Measurements from ENCODE around the gene PITPNC1. TPM values are rescaled to one million over a fixed set of nuclear protein-coding genes. Genes with fewer than 3 reads are reported as not detected.
"Not testable (repeated sequence)": the region's sequence is repeated elsewhere in the genome, so short reads cannot be mapped to it uniquely, and the experiment has no call there.

Gene PITPNC1
- total RNA-seq, 1 experiment from 2014 or later = 40.6 TPM

GRCh38 chr17:67459985-67460384 lies 82.9 kb downstream of the PITPNC1 start:
- DNase-seq (ENCODE audit: low spot score) = no peak

GRCh38 chr17:67461228-67461780 lies 84.2 kb downstream of the PITPNC1 start:
- no peak for DNase-seq (ENCODE audit: low spot score)

- peak; percentile 31 for DNase-seq (ENCODE audit: low spot score)
Measured at GRCh38 chr17:67461876-67462275, 84.8 kb downstream of the PITPNC1 start.

- DNase-seq (ENCODE audit: low spot score) = no peak
Measured at GRCh38 chr17:67466251-67466796, 89.2 kb downstream of the PITPNC1 start.

- no peak for DNase-seq (ENCODE audit: low spot score)
Measured at GRCh38 chr17:67467500-67468455, 90.7 kb downstream of the PITPNC1 start.

- DNase-seq (ENCODE audit: low spot score) = peak; percentile 87
Measured at GRCh38 chr17:67469208-67469980, 92.3 kb downstream of the PITPNC1 start.

GRCh38 chr17:67470163-67470562 lies 93.1 kb downstream of the PITPNC1 start:
- DNase-seq (ENCODE audit: low spot score) = no peak

GRCh38 chr17:67471118-67471517 lies 94.0 kb downstream of the PITPNC1 start:
- no peak for DNase-seq (ENCODE audit: low spot score)

GRCh38 chr17:67472606-67473005 lies 95.5 kb downstream of the PITPNC1 start:
- not testable (repeated sequence) for DNase-seq (ENCODE audit: low spot score)

GRCh38 chr17:67474081-67474661 lies 97.1 kb downstream of the PITPNC1 start:
- DNase-seq (ENCODE audit: low spot score) = no peak

- DNase-seq (ENCODE audit: low spot score) = peak; percentile 96
Measured at GRCh38 chr17:67475161-67475937, 98.3 kb downstream of the PITPNC1 start.

- no peak for DNase-seq (ENCODE audit: low spot score)
Measured at GRCh38 chr17:67476787-67477335, 99.8 kb downstream of the PITPNC1 start.

- DNase-seq (ENCODE audit: low spot score) = no peak
Measured at GRCh38 chr17:67477687-67478086, 100.6 kb downstream of the PITPNC1 start.

GRCh38 chr17:67478401-67479041 lies 101.4 kb downstream of the PITPNC1 start:
- no peak for DNase-seq (ENCODE audit: low spot score)

GRCh38 chr17:67479148-67479547 lies 102.1 kb downstream of the PITPNC1 start:
- DNase-seq (ENCODE audit: low spot score) = no peak

GRCh38 chr17:67480959-67481358 lies 103.9 kb downstream of the PITPNC1 start:
- not testable (repeated sequence) for DNase-seq (ENCODE audit: low spot score)

GRCh38 chr17:67481808-67482207 lies 104.7 kb downstream of the PITPNC1 start:
- no peak for DNase-seq (ENCODE audit: low spot score)

GRCh38 chr17:67482764-67483163 lies 105.7 kb downstream of the PITPNC1 start:
- DNase-seq (ENCODE audit: low spot score) = no peak

GRCh38 chr17:67484261-67484660 lies 107.2 kb downstream of the PITPNC1 start:
- no peak for DNase-seq (ENCODE audit: low spot score)

- no peak for DNase-seq (ENCODE audit: low spot score)
Measured at GRCh38 chr17:67485666-67486065, 108.6 kb downstream of the PITPNC1 start.

Data from HT-29 (cell line).